Heart right ventricle (tissue), 16 donors: ENCODE data around the gene NHSL1. TPM values are rescaled to one million over a fixed set of nuclear protein-coding genes. Genes with fewer than 3 reads are reported as not detected.

Source experiments
- ATAC-seq, 8 donors: fragments of 200-7000 bp; cut with Tn5 transposase; one replicate each; pipeline ENCODE4 v1.9.1; 2020; ENCODE audit warnings: mild to moderate bottlenecking in 8 of 8, moderate library complexity in 8 of 8, moderate number of reproducible peaks in 1 of 8
- DNase-seq, 2 donors: peaks; one replicate each; pipeline ENCODE4 v3.0.0-alpha.2; 2020
- H3K27ac ChIP-seq, 10 donors: fragments of 200-600 bp; sonication (generic) in 2 of 10; one replicate each; pipeline versions ENCODE4 v1.5.0 to v1.8.0; 2020 to 2022; ENCODE audit warnings: mild to moderate bottlenecking in 3 of 10
- H3K27me3 ChIP-seq, 7 donors: fragments of 200-600 bp; one replicate each; pipeline ENCODE4 v1.8.0; 2021 to 2022; ENCODE audit warnings: mild to moderate bottlenecking in 2 of 7
- H3K36me3 ChIP-seq, 9 donors: fragments of 200-600 bp; sonication (generic) in 1 of 9; one replicate each; pipeline versions ENCODE4 v1.5.0 to v1.8.0; 2020 to 2022; ENCODE audit warnings: mild to moderate bottlenecking in 2 of 9
- H3K4me1 ChIP-seq, 9 donors: fragments of 200-600 bp; sonication (generic) in 1 of 9; one replicate each; pipeline versions ENCODE4 v1.5.0 to v1.8.0; 2020 to 2022; ENCODE audit warnings: mild to moderate bottlenecking in 4 of 9
- H3K4me3 ChIP-seq, 10 donors: fragments of 200-600 bp; sonication (generic) in 2 of 10; one replicate each; pipeline versions ENCODE4 v1.5.0 to v1.8.0; 2020 to 2022; ENCODE audit warnings: mild to moderate bottlenecking in 7 of 10, moderate library complexity in 2 of 10
- H3K9me3 ChIP-seq, 11 donors: fragments of 200-600 bp in 10 of 11; sonication (generic) in 2 of 11; one replicate each; pipeline versions ENCODE4 v1.5.0 to v1.8.0; 2013 to 2022; ENCODE audit warnings: mild to moderate bottlenecking in 2 of 11, control low read depth in 1 of 11, moderate library complexity in 1 of 11
- WGBS, 2 donors: extraction: QIAGEN DNeasy Blood & Tissue Kit; methylation state at CpG; one replicate each; pipeline ENCODE4 v1.1.7; 2013; ENCODE audit warnings: inconsistent platforms in 1 of 2; 5-methylcytosine and 5-hydroxymethylcytosine counted together
- intact Hi-C, 10 donors: fragments of 100-400 bp; cut with DNase I; formaldehyde crosslinking; loops; one replicate each; pipeline versions ENCODE4 v1.11.1 to v1.14.2; 2022
- polyA plus RNA-seq, 2 donors: library from polyadenylated mRNA; stranded (reverse); fragments of 200-250 nt; gene quantifications; one replicate each; pipeline ENCODE4 v1.2.3, GENCODE V29; 2013
- total RNA-seq, 10 donors: library from RNA; stranded (reverse); fragmentation: NEBNext Ultra II Directional in 3 of 10; extraction: Animal tissue kit (Norgen Biotek cat#: 25700) in 3 of 10; gene quantifications; one replicate each; pipeline versions ENCODE4 v1.2.1 to v1.2.4, GENCODE V29; 2021 to 2023
- TF ChIP-seq, protein P1 (sequence below), 9 donors: fragments of 200-600 bp; sonication (generic) in 2 of 9; IDR thresholded peaks; one replicate each; pipeline versions ENCODE4 v1.5.0 to v1.8.0; 2021 to 2022; ENCODE audit warnings: antibody characterized with exemption in 9 of 9, mild to moderate bottlenecking in 5 of 9, moderate library complexity in 1 of 9
- donor health status: Arrhythmogenic right ventricular cardiomyopathy.
- donor health status: ischemic (EF 13 %, LVEDD 7.1; RV severe dilation, severe dysfunction).
- donor health status: healthy with polysubstance abuse.
- donor health status: DM: no; HTN: yes; CAD: no.
- donor health status: DM: no; HTN: no; CAD: no.
- donor health status: ischemic (EF 25% LVEDD 6.9; RV normal size, moderate dysfunction).
- donor health status: ischemic (EF 25% LVEDD 5.7; RV mildly dilated, moderate dysfunction).
- donor health status: healthy.
- donor health status: DM: yes; HTN: yes; CAD: no.
- donor health status: Ischemic cardiomyopathy.
- donor health status: ischemic (EF 35%, LVEDD 5.7; RV mildly dilated, moderate dysfunction).
- donor health status: nonischemic (EF 11% LVEDD 7.7; RV severe dilation, severe dysfunction).
- donor health status: DM: yes; HTN: yes; CAD: no.
- donor health status: PGD.
- donor health status: ischemic (EF 29% LVEDD 5.4; RV normal size, mild dysfunction).
- donor health status: nonischemic (EF 23%, LVEDD 6.1; RV moderate dilation, normal function).

Gene NHSL1
- total and polyA plus RNA-seq, 12 donors, result 5.0 to 97.4 (median 74.7) TPM

DNA sequence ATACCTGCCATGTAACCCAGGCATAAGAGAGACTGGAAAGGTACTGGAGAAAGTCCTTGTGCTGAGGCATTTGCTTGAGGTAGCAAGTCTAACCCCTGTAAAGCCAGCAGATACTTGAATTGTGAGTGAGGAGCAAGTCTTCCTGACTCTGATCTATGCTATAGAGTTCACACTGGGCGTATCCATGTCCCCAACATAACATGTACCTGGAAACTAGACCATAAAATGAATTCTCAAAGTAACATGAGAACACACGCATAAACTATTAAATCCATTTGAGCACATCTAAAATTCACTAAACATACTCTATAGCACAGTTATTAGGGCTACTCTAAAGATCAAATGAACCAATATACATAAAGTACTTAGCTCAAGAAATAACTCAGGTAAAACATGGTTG lies 2.0 kb downstream of the NHSL1 start:
- H3K27ac ChIP-seq, result no peak overlapping the region
- no peak for DNase-seq
- intact Hi-C loops, result no loop called here
- peaks cover 11 to 55% (median 38%) of the 10 kb centered on the region in 9 donors for H3K4me1 ChIP-seq
- H3K9me3 ChIP-seq, result no peaks in the 10 kb centered on the region
- peaks cover 0 to 19% (median 0%) of the 10 kb centered on the region in 9 donors for H3K36me3 ChIP-seq
- H3K27me3 ChIP-seq, result no peaks in the 10 kb centered on the region
- no peak for ATAC-seq
- TF ChIP-seq, protein P1, sequence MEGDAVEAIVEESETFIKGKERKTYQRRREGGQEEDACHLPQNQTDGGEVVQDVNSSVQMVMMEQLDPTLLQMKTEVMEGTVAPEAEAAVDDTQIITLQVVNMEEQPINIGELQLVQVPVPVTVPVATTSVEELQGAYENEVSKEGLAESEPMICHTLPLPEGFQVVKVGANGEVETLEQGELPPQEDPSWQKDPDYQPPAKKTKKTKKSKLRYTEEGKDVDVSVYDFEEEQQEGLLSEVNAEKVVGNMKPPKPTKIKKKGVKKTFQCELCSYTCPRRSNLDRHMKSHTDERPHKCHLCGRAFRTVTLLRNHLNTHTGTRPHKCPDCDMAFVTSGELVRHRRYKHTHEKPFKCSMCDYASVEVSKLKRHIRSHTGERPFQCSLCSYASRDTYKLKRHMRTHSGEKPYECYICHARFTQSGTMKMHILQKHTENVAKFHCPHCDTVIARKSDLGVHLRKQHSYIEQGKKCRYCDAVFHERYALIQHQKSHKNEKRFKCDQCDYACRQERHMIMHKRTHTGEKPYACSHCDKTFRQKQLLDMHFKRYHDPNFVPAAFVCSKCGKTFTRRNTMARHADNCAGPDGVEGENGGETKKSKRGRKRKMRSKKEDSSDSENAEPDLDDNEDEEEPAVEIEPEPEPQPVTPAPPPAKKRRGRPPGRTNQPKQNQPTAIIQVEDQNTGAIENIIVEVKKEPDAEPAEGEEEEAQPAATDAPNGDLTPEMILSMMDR (IDR thresholded peaks at IDR 0.05), result no peak
- WGBS, 2 donors, result 97 to 98% methylated on average over 2 of the region's 2 CpGs
- no peak overlapping the region for H3K4me3 ChIP-seq

DNA sequence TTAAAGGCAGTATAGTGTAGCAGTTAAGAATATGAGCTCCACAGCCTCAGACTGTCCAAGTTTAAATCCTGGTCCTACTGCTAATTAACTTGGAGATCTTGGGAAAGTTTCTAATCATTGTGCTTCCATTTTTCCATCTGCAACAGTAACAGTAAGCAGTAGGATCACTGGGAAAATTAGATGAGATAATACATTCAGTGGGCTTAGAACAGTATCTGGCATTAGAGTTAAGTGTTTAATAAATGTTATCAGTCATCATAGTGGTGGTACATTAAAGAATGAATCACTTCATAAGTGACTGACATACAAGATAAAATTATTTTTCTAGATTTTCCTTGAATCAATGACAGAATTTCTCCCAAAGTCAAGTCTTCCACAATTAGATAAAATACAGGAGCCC lies 5.0 kb downstream of the NHSL1 start:
- TF ChIP-seq, protein P1 (IDR thresholded peaks at IDR 0.05), result no peak

DNA sequence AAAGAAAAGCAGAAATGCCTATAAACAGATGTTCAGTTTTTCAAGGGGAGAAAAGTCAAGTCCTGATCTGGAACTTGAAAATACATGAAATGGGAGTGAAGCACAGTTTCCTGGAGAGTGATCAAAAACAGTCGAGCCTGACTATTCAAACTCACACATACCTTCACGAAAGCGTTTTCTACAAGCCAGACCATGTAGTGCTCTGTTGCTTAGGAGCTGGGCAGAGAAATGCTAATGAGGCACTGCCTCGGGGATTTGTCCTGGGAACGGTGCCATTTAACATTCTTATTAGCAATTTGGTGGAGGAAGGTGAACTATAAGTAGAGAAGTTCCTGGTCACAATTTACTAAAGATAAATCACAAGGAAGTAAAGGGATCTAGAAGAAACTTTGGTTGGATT lies 5.9 kb downstream of the NHSL1 start:
- peak in 5 of 8 donors; percentile 42 to 62 (median 58) for ATAC-seq
- H3K4me3 ChIP-seq, result no peak overlapping the region
- H3K27ac ChIP-seq, result peak overlapping the region in 2 of 10 donors; percentile 4 to 13
- peaks cover 0 to 55% (median 34%) of the 10 kb centered on the region in 9 donors for H3K4me1 ChIP-seq
- H3K36me3 ChIP-seq, result peaks cover 0 to 27% (median 0%) of the 10 kb centered on the region in 9 donors
- H3K27me3 ChIP-seq, result no peaks in the 10 kb centered on the region
- intact Hi-C loops, result no loop called here
- WGBS, 2 donors, result 6 to 20% methylated on average over 5 of the region's 5 CpGs
- no peaks in the 10 kb centered on the region for H3K9me3 ChIP-seq
- TF ChIP-seq, protein P1 (IDR thresholded peaks at IDR 0.05), result no peak
- peak in 1 of 2 donors; percentile 20 for DNase-seq

More for the DNA sequence above, 5.0 kb downstream of the NHSL1 start:
- intact Hi-C loops, result no loop called here
- Histone ChIP-seq H3K4me1 (peaks cover 5 to 64% (median 37%) of the 10 kb centered on the region in 9 donors), H3K9me3 (no peaks in the 10 kb centered on the region), H3K27me3 (no peaks in the 10 kb centered on the region), H3K4me3 (no peak overlapping the region), H3K36me3 (peaks cover 0 to 27% (median 0%) of the 10 kb centered on the region in 9 donors), H3K27ac (peak overlapping the region in 1 of 10 donors; percentile 13)
- DNase-seq (no peak), ATAC-seq (peak in 1 of 8 donors; percentile 16)

DNA sequence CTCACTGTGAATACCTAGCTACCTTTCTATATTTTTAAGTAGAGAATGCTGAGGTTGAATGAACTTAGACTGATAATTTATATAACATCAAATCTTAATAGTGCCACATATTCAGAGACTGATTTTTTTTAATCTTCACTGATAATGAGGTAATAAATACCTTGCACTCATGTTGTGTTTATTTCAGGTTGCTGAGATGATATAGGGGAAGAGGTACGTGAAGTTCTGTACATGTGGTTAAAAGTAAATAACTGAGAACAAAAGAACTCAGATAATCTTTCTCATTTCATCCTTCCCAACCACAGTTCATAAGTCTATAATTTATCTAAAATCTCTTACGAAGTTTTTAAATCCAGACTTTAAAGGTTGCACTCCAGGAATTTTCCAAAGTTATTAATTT lies 6.4 kb downstream of the NHSL1 start:
- H3K9me3 ChIP-seq, result no peaks in the 10 kb centered on the region

More for the DNA sequence above, 6.4 kb downstream of the NHSL1 start:
- ATAC-seq (no peak), DNase-seq (no peak)
- 68 to 79% methylated on average over 2 of the region's 2 CpGs for WGBS, 2 donors
- Histone ChIP-seq H3K27ac (no peak overlapping the region), H3K36me3 (peaks cover 0 to 27% (median 0%) of the 10 kb centered on the region in 9 donors), H3K27me3 (no peaks in the 10 kb centered on the region), H3K4me3 (no peak overlapping the region), H3K4me1 (peaks cover 0 to 53% (median 29%) of the 10 kb centered on the region in 9 donors)
- TF ChIP-seq, protein P1 (IDR thresholded peaks at IDR 0.05), result no peak
- intact Hi-C loops, result no loop called here
